Hematopoietic multipotent progenitor cell treated with erythropoietin and hydrocortisone succinate and interleukin-3 and kit ligand, for 17 days (in vitro differentiated cells): Measurements from ENCODE around the gene EMC1.
A peak's percentile ranks its signal among the peaks of the same experiment; 100 is the strongest.
"Not testable (repeated sequence)": the region's sequence is repeated elsewhere in the genome, so short reads cannot be mapped to it uniquely, and the experiment has no call there.

Experiments used
- DNase-seq: peaks from one replicate; pipeline ENCODE4 v3.0.0-alpha.2; 2015; ENCODE audit warnings: low spot score

EMC1 gene

DNA sequence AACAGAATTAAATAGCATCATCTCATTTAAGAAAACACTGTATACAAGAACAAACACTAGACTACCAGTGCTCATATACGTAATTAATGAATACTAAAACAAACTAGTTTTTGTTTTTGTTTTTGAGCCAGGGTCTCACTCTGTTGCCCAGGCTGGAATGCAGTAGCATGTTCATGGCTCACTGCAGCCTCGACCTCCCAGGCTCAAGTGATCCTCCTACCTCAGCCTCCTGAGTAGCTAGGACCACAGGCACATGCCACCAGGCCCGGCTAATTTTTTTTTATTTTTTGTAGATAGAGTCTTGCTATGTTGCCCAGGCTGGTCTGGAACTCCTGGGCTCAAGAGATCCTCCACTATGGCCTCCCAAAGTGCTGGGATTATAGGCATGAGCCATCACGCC lies 34.7 kb downstream of the EMC1 start:
- not testable (repeated sequence) for DNase-seq

DNA sequence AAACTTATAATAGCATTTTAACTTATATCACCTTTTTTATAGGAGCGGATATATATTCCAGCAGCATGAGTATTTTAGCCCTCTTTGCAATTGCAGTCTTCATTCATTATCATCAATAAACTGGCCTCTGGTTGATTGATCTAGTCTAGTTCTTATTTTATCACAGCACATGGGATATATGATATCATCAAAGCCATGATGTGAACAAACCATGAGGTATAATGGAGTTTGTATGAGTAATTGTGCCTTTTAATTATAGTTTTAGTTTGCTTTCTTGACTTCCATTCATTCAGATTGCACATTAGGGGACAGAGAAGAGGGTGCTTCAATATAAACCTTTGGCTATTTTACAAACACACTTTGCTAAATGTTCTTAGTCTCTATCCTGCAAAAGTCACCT lies 37.7 kb downstream of the EMC1 start:
- DNase-seq, result no peak

DNA sequence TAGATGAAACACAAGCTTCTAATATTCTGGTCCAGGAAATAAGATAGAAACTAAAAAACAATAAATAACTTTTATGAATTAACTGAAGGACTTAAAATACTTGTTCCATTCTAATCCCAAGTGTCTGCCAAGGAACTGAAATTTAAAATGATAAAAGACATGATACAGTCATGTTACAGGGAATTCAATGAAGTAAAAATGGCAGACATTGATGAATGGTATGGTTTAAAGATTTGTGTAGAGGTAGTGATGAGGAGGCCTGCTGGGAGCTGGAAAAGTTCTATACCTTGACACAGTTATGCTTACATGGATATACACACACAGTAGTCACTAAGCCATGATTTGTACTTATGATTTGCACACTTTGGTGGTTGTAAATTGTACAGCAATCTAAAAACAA lies 39.2 kb downstream of the EMC1 start:
- DNase-seq, result no peak

DNA sequence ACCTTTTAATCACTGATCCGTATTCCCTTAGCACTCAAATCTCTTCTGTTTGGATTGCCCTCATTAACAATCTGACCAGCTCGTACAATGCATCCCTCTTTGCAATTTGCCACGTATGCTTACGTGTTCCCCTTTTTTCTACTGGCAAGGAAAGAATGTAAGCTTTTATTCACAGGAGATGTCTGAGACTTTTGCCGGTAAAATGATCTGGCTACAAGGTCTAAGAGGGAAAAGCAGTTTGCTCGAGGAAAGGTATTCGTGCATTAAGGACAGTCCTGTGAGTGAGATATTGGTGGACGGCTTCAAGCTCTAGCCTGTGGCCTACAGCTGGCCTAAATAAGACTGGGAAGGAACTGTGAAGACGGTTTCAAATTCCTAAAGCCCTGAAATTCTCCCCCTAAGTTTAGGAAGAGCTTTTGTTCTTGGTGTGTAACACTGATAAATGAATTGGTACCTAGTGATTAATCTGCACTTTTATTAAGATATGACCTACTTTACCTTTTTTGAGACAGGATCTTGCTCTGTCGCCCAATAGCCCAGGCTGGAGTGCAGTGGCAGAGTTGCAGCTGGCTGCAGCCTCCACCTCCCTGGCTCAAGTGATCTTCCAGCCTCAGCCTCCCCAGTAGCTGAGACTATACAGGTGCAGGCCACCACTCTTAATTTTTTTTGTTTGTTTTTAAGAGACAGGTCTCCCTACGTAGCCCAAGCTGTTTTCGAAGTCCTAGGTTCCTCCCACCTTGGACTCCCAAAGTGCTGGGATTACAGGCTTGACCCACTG lies 40.4 kb downstream of the EMC1 start:
- DNase-seq, result no peak

DNA sequence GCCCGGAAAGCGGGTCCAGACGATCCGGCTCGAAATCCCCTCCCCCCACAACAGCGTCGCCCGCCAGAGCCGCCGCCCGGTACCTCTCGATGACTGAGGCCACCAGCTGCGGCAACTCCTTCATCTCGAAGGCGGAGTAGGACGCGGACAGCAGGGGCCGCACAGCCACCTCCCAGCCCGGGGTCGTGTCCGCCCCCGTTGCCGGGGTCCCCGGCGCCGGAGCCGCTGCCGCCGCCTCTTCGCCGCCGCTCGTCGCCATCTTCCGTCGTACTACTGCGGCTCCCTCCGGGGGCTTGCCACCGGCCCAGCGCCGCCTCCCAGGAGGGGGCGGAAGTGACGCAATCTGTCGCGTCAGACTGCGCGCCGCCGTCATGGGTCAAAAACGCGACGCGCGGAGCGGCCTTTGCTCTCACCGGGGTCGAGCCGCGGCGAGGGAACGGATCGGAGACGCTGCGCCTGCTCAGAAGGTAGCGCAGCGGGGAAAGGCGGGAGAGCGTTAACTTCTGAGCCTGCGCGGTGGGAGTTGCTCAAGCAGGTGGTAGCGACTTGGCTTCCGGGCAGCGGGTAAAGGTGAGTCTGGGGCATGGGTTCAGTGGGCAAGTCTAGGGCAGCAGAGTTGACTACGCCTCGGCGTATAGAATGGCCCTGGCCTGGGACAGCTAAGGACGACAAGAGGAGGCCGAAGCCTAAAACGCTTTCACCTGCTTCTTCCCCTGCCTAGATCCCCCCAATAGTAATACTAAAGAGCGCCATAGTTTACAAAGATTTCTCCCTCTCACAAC lies 41.1 kb downstream of the EMC1 start, which contains the start of gene UBR4:
Gene UBR4, minus strand, starts transcription at position 277 of the 782 bp plus-strand sequence. Its CDS starts 18 bp downstream, at position 259.
- peak; percentile 96 for DNase-seq

DNA sequence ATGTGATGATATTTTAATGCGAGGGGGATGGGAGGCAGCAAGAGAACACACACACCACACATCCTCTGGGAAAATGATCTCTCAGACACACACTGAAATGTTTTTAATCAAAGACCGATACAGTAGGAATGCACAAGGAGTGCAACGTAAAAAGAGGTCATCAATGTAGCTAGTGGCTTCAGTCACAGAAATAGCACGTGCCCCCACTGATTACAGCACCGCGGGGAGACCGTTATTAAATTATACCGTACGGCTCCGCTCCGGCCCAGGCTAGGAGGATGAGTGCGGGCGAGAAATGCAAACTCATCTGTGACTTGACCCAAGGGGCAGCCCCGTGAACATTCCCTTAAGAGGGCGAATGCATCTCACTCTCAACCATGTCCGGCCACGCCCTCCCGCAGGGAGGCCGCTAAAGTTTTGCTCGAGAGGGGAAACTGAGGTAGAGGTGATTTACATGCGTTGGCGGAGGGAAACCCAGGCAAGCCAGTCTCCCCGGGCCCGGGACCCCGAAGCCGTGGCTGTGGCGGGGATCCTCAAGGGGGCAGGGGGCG lies 41.8 kb downstream of the EMC1 start:
- peak; percentile 91 for DNase-seq

DNA sequence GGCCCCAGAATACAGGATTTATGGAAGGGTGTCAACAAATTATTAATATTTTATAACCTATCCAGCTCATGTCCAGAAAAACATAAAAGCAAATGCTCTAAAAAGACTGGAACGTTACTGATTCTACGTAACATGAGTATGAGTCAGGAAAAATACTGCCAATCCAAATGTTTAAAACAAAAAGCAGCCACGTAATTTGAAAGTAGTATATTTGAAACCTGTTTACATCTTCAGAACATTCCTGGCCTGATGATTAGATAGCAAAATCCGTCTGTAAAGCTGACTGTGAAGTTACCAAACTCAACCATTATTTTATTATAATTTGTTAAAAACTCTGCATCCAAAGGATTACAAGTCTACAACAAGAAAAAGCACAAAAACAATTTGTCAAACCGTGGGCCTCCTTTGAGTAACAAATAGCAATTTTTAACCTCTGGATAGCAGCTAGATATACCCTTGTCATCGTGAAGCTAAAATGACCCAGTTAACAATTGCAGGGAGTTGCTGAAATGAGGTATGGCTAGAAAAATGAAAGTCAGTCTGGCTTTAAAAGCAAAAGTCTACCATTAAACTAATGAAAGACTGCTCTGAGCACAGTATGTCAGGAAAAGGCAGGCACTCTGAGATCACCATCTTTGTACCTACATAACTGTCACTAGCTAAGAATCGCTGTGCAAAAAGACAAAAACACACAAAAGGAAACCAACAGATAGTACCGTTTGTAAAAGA lies 42.5 kb downstream of the EMC1 start:
- peak; percentile 80 for DNase-seq

DNA sequence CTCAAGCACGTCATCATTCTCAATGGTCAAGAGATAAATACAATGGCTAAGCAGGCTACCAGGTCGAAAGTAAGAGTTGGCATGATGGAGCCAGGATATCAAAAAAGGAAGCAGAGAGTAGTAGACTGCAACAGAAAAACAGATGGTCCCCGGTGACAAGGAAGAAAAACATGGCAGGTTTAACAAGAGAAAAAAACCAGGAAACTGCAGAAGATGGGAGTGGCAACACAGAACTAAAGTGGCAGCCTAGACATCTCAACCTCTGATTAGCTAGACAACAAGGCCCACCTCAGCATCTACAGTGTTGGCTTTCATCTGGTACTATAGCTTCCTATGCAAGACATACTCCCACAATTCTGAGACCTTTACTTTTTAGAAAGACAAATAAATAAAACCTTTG lies 44.4 kb downstream of the EMC1 start:
- peak; percentile 33 for DNase-seq

DNA sequence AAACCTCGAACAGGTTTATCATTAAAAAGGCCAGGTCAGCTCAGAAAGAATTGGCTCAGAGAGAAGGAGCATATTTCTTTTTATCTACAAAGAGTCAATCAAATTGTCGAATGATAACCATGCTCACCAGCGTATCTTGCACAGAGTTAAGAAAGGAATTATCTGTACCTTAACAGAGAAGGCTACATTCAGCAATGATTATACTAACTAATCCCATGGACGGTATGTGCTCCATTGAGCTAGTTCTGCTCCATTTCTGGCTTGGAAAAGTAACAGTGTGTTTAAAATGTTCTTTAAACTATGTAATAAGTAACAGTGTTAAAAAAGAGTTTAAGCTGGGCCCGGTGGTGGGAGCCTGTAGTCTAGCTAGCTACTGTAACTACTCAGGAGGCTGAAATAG lies 45.5 kb downstream of the EMC1 start:
- no peak for DNase-seq

DNA sequence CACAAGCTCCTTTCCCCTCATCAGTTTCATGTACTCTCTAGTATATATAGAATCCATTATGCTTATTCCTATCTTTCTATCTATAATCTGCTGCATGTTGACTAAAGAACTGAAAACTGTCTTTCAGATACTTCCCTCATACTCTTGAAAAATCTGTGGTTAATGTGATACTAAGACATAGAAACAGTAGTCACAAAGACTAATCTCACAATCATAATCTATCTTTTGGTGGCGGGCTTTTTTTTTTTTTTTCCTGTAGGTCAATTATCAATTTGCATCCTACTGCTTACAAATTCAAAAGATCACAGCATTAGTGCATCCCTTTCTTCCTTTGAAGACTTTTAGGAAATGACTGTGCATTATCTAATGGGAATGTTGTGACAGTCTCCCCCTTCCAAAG lies 45.9 kb downstream of the EMC1 start:
- no peak for DNase-seq

DNA sequence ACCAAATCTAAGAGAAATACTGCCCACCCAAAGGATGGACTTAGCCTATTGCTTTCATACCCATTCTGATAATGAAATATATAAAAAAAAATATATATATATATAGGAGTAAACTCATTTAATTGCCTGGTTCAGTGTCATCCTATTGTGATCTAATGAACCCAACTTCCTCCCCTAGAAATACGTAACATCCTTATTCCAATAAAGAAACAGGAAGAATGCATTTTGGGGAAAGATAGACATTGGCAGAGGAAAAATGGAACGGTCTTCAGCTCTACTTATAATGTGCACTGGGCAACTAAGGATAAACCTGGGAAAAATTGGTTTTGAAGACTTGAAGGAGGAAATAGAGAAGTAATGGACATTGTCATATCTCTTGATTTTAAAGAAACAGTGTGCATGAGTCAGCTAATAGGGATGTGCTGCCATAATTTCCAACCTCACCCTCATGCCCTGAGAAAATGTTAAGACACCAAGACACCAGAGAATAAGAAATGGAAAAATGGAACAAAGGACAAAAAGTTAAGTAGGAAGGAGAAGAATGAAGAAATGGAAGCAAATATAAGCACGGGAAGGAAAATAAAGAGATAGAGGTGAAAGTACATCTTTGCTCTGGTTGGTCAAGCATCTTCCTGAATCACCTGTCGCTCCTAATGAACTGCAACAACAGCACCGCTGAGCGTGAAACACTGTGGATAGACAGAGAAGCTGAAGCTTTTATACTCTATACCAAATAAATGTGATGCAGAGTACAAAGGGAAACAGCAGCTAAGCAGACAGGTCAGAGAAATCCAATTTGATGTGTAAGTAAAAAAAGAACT lies 46.7 kb downstream of the EMC1 start:
- DNase-seq, result peak; percentile 51

DNA sequence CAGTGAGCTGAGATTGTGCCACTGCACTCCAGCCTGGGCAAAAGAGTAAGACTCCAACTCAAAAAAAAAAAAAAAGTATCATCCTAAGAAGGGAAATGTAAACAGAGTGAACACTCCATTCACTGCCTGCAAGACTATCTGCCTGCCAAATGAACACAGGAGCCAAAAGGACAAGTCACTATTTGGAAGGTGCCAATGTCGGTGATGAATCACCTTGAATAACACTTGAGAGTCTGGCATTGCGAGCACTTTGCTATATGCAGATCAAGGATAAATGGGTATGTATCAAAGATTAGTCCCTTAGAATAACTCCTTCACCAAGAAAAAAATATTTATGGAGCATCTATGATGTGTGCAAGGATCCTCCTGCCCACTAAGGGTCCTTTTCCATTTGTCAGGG lies 47.9 kb downstream of the EMC1 start:
- DNase-seq, result peak; percentile 79

DNA sequence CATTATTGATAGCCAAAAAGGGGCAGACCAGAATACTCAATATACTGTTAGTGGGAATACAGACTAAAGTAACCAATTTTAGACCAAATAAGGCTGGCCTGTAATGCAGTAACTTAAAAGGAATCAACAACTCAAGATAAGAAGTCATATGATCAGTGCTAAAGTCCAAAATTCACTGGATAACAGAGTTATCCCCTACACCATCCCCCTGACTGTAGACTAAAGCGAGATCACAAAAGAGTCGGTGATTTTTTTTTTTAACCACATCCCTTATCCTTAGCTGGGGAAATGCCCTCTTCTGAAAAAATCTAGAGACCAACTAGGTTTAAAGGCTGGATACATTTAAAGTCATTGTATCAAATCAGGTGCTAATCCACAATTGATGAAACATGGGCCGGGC lies 48.9 kb downstream of the EMC1 start:
- DNase-seq, result peak; percentile 38

DNA sequence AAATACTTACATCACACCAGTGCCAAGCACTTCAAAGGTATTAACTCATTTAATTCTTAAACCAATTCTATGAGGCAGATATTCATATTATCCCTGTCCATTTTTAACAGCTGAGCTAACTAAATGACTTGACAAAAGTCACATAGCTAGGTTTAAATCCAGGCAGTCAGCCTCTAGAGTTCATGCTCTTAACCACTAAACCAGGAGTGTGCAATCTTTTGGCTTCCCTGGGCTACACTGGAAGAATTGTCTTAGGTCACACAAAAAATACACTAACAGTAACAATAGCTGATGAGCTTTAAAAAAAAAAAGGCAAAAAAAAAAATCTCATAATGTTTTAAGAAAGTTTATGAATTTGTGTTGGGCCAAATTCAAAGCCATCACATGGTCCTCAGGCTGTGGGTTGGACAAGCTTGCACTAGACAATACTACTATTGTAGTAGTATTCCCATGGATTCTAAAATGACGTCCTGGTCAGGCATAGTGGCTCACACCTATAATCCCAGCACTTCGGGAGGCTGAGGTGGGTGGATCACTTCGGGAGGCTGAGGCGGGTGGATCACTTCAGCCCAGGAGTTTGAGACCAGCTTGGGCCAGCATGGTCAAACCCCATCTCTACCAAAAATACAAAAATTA lies 51.2 kb downstream of the EMC1 start:
- DNase-seq, result no peak

DNA sequence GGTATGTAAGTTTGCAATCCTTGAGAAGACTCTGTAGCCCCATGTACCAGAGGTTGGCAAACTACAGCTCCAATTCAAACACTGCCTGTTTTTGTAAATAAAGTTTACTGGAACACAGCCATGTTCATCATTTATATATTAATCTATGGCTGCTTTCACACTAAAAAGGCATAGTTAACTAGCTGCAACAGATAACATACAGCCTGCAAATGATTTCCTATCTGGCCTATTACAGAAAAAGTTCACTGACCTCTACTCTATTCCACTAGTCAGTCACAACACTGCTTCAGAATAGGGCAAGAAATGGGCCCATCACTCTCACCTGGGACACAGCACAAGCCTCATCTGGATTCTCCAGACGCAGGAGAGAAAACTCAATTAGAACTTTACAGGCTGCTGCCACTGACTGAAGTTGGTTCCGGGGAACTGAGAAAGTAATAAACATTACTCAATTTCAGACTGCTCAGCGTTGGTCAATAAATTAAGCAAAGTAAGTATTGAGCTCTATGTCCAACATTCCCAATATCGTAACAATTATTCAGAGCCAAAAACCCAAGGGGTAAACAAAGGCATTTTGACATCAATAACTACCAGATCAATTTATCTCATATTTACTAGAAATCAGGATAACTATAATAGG lies 51.9 kb downstream of the EMC1 start:
- DNase-seq, result no peak

DNA sequence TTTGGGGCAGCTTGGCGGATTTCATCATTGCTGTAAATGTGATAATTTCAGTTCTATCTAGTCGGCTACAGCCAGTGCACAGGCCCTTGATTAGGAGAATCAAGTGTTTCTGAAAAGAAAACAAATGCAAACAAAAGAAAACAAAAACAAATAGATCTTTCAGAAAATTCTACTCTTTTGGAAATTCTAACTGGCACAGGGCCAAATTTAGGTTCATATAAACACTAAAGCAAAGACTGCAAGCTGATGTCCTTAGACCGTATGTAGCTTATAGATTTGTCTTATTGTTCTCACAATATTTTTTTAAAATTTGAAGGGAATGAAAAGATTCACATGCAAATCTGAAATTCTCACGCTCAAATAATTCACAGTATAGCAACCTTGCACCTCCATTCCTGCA lies 52.5 kb downstream of the EMC1 start:
- peak; percentile 34 for DNase-seq

DNA sequence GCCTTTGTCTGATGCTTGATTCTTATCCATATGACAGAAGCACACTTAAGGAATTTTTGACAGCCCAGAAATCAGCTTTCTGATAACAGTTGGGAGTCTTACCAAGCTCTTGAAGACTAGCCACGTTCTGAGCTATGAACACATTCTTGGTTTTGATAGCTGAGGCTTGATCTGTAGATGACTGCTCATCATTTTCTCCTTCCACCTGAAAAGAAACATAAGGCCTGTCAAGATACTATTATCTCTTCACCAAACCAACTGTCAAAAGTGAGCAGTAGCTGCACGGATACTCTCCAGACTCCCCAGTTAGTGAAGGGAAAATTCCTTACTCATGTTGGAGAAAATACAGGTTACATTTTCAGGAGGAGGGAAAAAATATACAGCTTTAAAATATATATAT lies 53.5 kb downstream of the EMC1 start:
- DNase-seq, result no peak

DNA sequence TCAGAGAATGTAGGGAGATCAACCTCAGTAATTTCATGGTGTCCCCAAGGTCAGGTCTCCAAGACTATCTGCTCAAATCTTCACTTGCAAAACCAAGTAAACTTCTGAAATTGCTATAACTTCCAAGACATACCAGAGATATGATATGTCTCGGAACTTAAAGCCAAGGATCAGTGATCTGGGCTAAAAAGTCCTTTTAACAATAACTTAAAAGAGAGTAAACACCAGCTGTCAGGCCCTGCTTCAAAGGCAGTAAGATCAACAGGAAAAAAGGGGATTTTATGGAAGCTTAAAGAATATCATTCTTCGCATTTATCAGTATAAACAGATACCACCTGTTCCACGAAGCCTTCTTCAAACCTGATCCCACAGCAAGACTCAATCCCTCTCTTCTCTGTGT lies 55.0 kb downstream of the EMC1 start:
- DNase-seq, result no peak

DNA sequence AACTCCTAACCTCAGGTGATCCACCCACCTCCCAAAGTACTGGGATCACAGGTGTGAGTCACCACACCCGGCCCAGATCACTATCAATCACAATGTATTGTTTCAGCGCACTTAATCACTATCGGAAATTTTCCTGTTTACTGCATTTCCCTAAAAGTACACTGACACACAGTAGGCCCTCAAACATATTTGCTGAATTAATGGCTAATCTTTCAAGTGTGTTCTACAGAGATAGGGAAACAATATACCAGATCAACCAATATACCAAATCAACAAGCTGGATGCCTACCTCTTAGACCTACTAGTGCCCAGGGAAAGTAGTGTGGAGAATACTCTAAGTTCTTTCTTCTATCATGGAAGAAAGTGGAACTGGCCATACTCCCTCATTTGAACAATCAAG lies 58.3 kb downstream of the EMC1 start:
- no peak for DNase-seq

DNA sequence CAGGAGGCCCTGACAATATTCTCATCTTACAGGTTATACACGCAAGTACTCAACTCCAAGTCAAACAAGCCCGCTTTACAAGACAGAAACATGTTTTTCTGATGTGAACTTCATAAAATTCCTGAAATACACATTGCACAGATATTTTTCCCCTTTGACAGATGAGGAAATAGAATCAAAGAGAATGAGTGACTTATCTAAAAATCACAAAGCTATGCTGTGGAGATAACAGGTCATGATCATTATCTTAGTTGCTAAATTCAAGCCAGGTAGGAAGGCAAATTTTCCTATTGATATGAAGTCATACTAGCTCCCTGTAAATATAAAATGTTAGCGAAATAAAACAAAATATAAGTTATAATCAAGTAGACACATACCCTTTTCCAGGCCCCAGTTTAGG lies 59.5 kb downstream of the EMC1 start:
- DNase-seq, result no peak

DNA sequence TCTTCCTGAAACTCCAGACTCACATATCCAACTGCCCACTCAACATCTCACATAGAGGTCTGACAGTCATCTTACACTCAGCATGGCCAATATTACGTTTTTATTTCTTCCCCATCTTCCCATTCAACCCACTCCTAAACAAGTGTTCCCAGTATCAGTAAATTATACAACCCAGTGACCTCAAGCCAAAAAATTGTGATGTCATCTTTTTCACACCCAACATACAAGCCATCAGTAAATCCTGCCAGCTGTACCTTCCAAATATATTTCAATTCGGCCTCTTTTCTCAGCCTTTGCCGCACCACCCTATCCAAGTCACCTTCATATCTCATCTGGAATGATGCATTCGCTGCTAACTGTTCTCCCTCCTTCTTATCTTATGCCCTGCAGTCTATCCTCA lies 60.9 kb downstream of the EMC1 start:
- no peak for DNase-seq
